K562 treated with DMSO at 1 percent for 12 hours (cell line): ENCODE data around the gene NEURL1B. TPM values are rescaled to one million over a fixed set of nuclear protein-coding genes. Genes with fewer than 3 reads are reported as not detected.

ENCODE experiments used
- total RNA-seq: library from RNA; unstranded; fragments of 300-600 nt; gene quantifications from 2 replicates; pipeline ENCODE4 v1.2.3, GENCODE V29; 2022; ENCODE audit not compliant: insufficient read depth

Gene NEURL1B, protein sequence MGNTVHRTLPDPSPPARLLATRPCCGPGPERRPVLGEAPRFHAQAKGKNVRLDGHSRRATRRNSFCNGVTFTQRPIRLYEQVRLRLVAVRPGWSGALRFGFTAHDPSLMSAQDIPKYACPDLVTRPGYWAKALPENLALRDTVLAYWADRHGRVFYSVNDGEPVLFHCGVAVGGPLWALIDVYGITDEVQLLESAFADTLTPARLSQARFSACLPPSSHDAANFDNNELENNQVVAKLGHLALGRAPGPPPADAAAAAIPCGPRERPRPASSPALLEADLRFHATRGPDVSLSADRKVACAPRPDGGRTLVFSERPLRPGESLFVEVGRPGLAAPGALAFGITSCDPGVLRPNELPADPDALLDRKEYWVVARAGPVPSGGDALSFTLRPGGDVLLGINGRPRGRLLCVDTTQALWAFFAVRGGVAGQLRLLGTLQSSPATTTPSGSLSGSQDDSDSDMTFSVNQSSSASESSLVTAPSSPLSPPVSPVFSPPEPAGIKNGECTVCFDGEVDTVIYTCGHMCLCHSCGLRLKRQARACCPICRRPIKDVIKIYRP
- total RNA-seq = not detected in 2 replicates

GRCh38 chr5:172640822-172641358 is at the start of gene NEURL1B:
Gene NEURL1B (plus strand): TSS chr5:172641263. CDS start chr5:172641407, 144 bp downstream.

Other genes with a start within 250 kb of the NEURL1B start
- 0.40 and 1.00 TPM in 2 replicates for gene SH3PXD2B, start 186.7 kb upstream of the NEURL1B start, total RNA-seq
- 18.9 and 20.6 TPM in 2 replicates for gene DUSP1, start 129.9 kb downstream of the NEURL1B start, total RNA-seq
- gene ERGIC1, start 193.0 kb downstream of the NEURL1B start, total RNA-seq = 23.3 and 47.8 TPM in 2 replicates